GM21390 (cell line): Measurements from ENCODE around the gene ERN2.
"Not testable (repeated sequence)": the region's sequence is repeated elsewhere in the genome, so short reads cannot be mapped to it uniquely, and the experiment has no call there.

Source experiments
- ATAC-seq: cut with Tn5 transposase; IDR thresholded peaks from one replicate; pipeline ENCODE4 v1.9.1; 2021; ENCODE audit not compliant: unreplicated experiment

The ERN2 gene

GRCh38 chr16:23722613-23723240 lies 9.7 kb upstream of the ERN2 start:
- not testable (repeated sequence) for ATAC-seq

GRCh38 chr16:23716484-23716883 lies 3.5 kb upstream of the ERN2 start:
- no peak for ATAC-seq

- ATAC-seq: no peak
Measured at GRCh38 chr16:23711785-23712184, 1.2 kb downstream of the ERN2 start.

GRCh38 chr16:23710504-23710903 lies 2.5 kb downstream of the ERN2 start:
- ATAC-seq: no peak

GRCh38 chr16:23710008-23710407 lies 3.0 kb downstream of the ERN2 start:
- no peak for ATAC-seq

GRCh38 chr16:23709536-23709935 lies 3.5 kb downstream of the ERN2 start:
- ATAC-seq: no peak

- ATAC-seq: no peak
Measured at GRCh38 chr16:23706439-23706838, 6.6 kb downstream of the ERN2 start.

GRCh38 chr16:23705517-23705902 lies 7.5 kb downstream of the ERN2 start:
- ATAC-seq: no peak

- no peak for ATAC-seq
Measured at GRCh38 chr16:23704772-23705516, 8.1 kb downstream of the ERN2 start.

- ATAC-seq: no peak
Measured at GRCh38 chr16:23702951-23703350, 10.1 kb downstream of the ERN2 start.

GRCh38 chr16:23701045-23701444 lies 12.0 kb downstream of the ERN2 start:
- no peak for ATAC-seq

GRCh38 chr16:23700509-23700908 lies 12.5 kb downstream of the ERN2 start:
- no peak for ATAC-seq

GRCh38 chr16:23700093-23700492 lies 12.9 kb downstream of the ERN2 start:
- ATAC-seq: no peak

GRCh38 chr16:23699100-23699499 lies 13.9 kb downstream of the ERN2 start:
- no peak for ATAC-seq

GRCh38 chr16:23695756-23696155 lies 17.3 kb downstream of the ERN2 start:
- ATAC-seq: no peak

GRCh38 chr16:23694644-23695373 lies 18.2 kb downstream of the ERN2 start:
- no peak for ATAC-seq

GRCh38 chr16:23694265-23694643 lies 18.8 kb downstream of the ERN2 start:
- no peak for ATAC-seq

GRCh38 chr16:23692190-23692837 lies 20.7 kb downstream of the ERN2 start:
- ATAC-seq: no peak

GRCh38 chr16:23691483-23692189 lies 21.4 kb downstream of the ERN2 start:
- ATAC-seq: no peak

GRCh38 chr16:23690771-23691482 lies 22.1 kb downstream of the ERN2 start:
- no peak for ATAC-seq
